Testis (tissue), 2 donors: ENCODE data around the gene NFIA.

Experiments
- POLR2A ChIP-seq: fragments of 450-650 bp; IDR thresholded peaks from one replicate; pipeline ENCODE4 v1.6.1; 2017; ENCODE audit warnings: antibody characterized with exemption, mild to moderate bottlenecking, moderate library complexity
- TF ChIP-seq, protein P1 (sequence below), 3 experiments: fragments of 450-650 bp in 2 of 3; fragments of 200-600 bp in 1 of 3; sonication (generic) in 1 of 3; IDR thresholded peaks; one replicate each; pipeline ENCODE4 v1.5.1; 2016 to 2019; ENCODE audit warnings: antibody characterized with exemption in 3 of 3, mild to moderate bottlenecking in 2 of 3, moderate library complexity in 1 of 3

DNA sequence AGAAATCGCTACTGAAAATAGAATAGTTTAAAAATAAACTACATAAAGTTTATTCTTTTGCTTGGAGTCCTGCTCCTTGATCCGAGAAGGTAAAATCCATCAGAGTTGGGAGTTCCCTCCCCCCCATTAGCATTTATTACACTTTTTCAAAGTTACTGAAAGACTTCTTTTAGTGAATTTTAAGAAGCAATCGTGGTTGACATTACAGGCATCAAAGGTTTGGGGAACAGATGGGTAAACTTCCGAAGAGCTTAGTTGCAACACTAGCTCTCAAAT is 31.0 kb upstream of the NFIA start:
- TF ChIP-seq, protein P1, sequence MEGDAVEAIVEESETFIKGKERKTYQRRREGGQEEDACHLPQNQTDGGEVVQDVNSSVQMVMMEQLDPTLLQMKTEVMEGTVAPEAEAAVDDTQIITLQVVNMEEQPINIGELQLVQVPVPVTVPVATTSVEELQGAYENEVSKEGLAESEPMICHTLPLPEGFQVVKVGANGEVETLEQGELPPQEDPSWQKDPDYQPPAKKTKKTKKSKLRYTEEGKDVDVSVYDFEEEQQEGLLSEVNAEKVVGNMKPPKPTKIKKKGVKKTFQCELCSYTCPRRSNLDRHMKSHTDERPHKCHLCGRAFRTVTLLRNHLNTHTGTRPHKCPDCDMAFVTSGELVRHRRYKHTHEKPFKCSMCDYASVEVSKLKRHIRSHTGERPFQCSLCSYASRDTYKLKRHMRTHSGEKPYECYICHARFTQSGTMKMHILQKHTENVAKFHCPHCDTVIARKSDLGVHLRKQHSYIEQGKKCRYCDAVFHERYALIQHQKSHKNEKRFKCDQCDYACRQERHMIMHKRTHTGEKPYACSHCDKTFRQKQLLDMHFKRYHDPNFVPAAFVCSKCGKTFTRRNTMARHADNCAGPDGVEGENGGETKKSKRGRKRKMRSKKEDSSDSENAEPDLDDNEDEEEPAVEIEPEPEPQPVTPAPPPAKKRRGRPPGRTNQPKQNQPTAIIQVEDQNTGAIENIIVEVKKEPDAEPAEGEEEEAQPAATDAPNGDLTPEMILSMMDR (IDR thresholded peaks at IDR 0.05): no peak
- no peak for TF ChIP-seq POLR2A
